Hypothalamus (tissue), 51 donors: ENCODE data around the gene PPP6R2.

ENCODE experiments used
- DNase-seq, 51 donors: peaks; one replicate each; lab custom pipeline; 2025; lab: John Stamatoyannopoulos, UW

Gene PPP6R2

DNA sequence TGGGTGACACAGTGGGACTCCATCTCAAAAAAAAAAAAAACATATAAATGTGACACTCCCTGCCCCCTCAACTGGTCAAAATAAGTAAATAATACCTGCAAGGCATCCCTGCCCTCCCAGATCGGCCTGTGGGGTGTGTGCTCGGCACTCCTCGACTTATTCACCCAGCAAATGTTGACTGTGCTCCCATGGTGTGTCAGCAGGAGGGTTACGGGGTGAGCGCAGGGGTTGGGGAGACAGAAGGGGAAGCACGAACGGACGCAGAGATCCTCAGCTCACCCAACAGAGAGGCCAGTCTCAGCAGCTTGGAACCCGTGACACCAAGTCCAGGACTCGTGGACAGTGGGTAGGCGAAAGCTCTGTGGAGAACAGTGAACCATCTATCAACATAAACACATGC lies 136.6 kb downstream of the PPP6R2 start:
- DNase-seq: no peak

- no peak for DNase-seq
Measured at GRCh38 chr22:50481045-50481439, 137.9 kb downstream of the PPP6R2 start.

DNA sequence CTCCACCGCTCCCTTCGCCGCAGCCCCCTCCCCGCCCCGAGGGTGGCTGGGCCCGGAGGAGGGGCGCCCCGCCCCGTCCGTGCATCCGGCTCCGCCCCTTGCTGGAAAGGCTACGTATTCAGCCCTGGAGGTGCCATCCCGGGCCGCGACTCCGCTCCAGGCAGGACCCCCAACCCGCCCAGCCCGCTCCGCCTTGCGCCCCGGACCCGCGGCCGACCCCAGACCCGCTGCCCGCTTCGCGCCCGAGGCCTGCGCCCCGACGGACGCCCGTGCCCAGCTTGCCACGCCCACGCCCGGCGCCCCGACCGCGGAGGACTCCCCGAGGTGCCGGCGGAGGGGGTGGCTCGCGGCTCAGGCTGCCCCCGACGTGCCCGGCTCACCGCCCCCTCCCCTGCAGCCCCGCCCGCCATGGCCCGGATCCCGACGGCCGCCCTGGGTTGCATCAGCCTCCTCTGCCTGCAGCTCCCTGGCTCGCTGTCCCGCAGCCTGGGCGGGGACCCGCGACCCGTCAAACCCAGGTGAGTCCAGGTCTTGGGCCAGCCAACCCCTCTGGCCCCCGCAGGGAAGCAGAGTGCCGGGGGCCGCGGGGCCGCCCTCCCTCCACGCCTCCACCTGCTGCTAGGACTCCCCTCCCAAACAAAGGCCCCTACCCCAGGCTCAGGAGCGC lies 138.4 kb downstream of the PPP6R2 start, which contains the start of gene ADM2:
Gene ADM2 (plus strand): TSS at position 104 of the 667 bp plus-strand sequence. CDS start 305 bp downstream, at position 409.
- no peak for DNase-seq

DNA sequence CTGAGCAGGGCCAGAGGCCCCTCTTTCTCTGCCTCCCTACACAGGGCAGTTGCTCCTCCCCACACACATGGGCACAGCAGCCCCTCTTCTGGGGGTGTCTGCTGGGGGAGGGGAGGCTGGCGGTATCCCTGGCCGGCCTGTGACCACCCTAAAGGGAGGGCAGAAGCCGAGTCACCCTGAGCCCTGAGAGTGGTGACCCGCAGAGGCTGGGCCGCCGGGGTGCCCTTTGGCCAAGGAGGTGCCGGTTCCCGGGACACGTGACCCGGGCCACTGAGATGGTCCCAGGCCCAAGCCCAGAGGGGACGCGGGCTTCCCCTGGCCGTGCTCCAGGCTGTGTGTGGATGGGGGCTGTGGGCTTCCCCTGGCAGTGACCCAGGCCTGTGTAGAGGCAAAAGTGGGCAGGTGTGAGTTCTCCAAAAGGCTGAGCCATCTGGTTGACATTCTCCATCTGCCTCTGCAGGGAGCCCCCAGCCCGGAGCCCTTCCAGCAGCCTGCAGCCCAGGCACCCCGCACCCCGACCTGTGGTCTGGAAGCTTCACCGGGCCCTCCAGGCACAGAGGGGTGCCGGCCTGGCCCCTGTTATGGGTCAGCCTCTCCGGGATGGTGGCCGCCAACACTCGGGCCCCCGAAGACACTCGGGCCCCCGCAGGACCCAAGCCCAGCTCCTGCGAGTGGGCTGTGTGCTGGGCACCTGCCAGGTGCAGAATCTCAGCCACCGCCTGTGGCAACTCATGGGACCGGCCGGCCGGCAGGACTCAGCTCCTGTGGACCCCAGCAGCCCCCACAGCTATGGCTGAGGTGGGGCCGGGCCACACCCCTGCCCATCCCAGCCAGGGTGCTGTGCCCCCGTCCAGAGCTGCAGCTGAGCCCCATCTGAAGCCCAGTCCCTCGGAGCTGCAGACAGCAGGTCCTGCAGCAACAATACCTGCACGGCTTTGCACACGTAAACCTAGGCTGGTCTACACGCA lies 139.3 kb downstream of the PPP6R2 start:
- DNase-seq: no peak

GRCh38 chr22:50483106-50483505 lies 140.0 kb downstream of the PPP6R2 start:
- DNase-seq: no peak

GRCh38 chr22:50483556-50483955 lies 140.4 kb downstream of the PPP6R2 start:
- DNase-seq: no peak

DNA sequence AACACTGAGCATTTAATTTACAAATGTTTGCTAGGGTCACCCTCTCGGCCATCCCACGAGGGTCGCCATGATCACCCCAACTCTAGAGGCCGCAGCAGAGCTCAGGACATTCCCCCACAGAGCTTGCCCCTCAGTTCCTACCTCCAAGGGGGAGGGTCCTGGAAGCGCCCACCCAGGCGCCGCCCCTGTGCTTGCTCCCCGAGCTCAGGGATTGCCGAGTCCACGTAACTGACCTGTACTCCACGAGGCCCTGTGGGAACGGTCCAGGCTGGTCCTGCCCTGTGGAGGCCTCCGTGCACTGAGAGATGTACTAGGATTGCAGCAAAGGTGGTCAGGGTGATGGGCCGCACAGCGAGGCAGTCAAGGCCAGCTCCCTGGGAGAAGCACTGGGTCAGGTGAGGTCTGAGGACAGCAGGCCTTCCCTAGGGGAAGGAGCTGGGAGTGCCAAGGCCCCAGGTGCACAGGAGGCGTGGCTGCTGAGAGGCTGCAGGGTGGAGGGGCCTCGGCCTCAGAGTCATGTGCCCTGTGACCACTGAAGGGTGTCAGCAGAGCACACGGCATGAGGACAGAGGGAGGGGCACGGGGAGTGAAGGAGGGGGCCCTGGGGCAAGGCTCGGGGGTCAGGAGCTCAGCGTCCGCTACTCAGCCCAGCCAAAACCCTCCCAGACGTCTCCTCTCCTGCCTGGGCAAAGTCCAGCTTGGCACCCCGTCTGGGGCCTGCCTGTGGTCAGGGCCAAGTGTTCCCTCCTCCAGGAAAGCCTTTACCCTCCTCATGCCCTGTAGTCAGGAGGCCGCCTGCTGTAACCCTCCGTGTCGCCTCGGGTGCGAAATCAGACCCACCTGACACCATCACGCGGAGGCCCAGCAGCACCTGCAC lies 141.1 kb downstream of the PPP6R2 start:
- no peak for DNase-seq

GRCh38 chr22:50485221-50486131 lies 142.3 kb downstream of the PPP6R2 start:
- no peak for DNase-seq

DNA sequence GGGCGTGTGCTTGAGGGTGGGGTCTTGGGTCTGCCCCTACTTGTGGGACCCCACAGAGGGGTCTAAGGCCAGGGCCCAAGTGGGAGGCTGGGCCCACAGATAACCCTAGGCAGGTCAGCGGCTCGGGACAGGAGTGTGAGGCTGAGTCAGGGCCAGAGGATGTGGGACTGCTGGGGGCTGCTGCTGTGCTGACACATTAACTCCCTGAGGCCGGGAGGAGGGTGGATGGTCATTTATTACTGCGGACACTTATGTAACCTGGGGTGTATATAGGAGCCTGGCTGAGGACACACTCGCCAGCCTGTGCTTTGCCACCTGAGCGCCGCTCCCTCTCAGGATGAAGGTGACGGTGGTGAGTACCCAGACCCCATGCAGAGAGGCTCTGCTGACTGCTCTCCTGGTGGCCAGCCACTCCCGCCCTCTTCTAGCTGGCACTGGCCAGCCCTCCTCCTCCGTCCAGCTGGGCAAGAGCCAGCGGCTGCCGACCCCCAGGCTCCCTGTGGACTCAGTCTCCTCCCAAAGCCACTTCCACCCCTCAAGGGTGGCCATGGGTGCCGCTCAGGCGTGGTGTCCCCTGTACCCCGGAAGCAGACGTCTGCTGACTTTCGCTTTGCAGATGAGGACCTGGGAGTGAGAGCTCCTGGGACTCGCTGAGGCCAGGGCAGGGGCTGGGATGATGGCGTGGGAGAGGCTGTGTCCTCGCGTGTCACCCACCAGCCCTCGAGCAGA lies 143.6 kb downstream of the PPP6R2 start, which contains the start of gene MIOX:
Gene MIOX (plus strand): TSS at position 299 of the 729 bp plus-strand sequence. CDS start 39 bp downstream, at position 338.
- no peak for DNase-seq

- DNase-seq: no peak
Measured at GRCh38 chr22:50487290-50488005, 144.3 kb downstream of the PPP6R2 start.

- no peak for DNase-seq
Measured at GRCh38 chr22:50488006-50488677, 145.0 kb downstream of the PPP6R2 start.

DNA sequence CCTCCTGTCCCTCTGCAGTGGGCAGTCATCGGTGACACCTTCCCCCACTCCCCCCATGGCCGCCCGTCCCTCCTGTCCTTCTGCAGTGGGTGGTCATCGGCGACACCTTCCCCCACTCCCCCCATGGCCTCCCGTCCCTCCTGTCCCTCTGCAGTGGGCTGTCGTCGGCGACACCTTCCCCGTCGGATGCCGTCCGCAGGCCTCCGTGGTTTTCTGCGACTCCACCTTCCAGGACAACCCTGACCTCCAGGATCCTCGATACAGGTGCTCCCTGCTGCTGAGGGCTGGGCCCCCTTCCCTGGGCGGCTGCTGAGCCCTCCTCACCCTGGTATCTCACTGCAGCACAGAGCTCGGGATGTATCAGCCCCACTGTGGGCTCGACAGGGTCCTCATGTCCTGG lies 145.8 kb downstream of the PPP6R2 start:
- DNase-seq: no peak

- no peak for DNase-seq
Measured at GRCh38 chr22:50489363-50490243, 146.5 kb downstream of the PPP6R2 start.

GRCh38 chr22:50490531-50491308 lies 147.6 kb downstream of the PPP6R2 start:
- DNase-seq: no peak
